ENCODE results near the gene MAPK12.

Gene MAPK12

GRCh38 chr22:50292643-50293440 lies 31.4 kb upstream of the MAPK12 start:
- TF ChIP-seq, protein P1, sequence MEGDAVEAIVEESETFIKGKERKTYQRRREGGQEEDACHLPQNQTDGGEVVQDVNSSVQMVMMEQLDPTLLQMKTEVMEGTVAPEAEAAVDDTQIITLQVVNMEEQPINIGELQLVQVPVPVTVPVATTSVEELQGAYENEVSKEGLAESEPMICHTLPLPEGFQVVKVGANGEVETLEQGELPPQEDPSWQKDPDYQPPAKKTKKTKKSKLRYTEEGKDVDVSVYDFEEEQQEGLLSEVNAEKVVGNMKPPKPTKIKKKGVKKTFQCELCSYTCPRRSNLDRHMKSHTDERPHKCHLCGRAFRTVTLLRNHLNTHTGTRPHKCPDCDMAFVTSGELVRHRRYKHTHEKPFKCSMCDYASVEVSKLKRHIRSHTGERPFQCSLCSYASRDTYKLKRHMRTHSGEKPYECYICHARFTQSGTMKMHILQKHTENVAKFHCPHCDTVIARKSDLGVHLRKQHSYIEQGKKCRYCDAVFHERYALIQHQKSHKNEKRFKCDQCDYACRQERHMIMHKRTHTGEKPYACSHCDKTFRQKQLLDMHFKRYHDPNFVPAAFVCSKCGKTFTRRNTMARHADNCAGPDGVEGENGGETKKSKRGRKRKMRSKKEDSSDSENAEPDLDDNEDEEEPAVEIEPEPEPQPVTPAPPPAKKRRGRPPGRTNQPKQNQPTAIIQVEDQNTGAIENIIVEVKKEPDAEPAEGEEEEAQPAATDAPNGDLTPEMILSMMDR (IDR thresholded peaks at IDR 0.05; ENCODE audit: low read depth, low read length) = no peak
- peak overlapping the region; percentile 44 for H3K4me3 ChIP-seq (ENCODE audit: low read depth, low read length)

DNA sequence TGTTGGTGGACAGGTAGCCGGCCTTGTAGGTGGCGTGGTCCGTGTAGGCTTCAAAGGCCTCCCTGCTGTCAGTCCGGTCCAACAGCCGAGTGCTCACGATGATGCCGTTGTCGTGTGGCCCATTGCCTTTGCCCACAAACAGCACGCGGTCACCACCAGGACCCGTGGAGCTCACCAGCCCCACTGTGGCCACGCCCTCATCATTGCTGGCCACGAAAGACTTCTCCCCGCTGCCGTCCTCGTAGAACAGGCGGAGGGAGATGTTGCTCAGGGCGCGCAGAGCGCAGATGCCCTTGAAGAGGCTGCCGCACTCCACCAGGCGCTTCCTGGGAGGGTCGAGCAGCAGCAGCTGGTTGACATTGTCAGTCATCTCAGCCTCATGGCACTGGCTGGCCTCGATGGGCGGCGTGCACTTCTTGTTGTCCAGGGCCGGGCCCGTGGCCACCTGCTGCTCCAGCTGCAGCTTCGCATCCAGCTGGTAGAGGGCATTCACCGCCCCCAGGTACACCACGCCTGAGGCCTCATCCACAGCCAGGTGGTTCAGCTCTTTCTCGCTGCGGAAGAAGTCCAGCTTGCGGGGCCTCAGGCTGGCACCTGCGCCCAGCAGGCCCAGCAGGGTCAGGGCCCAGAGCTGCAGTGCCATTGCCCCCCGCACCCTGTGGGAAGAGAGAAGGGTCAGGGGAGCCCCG lies 28.6 kb upstream of the MAPK12 start:
- TF ChIP-seq, protein P1 (IDR thresholded peaks at IDR 0.05; ENCODE audit: low read depth, low read length) = no peak
- no peak overlapping the region for H3K4me3 ChIP-seq (ENCODE audit: low read depth, low read length)

- TF ChIP-seq, protein P1 (IDR thresholded peaks at IDR 0.05; ENCODE audit: low read depth, low read length) = no peak
- H3K4me3 ChIP-seq (ENCODE audit: low read depth, low read length) = no peak overlapping the region
Measured at GRCh38 chr22:50289151-50289941, 27.9 kb upstream of the MAPK12 start.

- H3K4me3 ChIP-seq (ENCODE audit: low read depth, low read length) = no peak overlapping the region
- TF ChIP-seq, protein P1 (IDR thresholded peaks at IDR 0.05; ENCODE audit: low read depth, low read length) = no peak
Measured at GRCh38 chr22:50287731-50288130, 26.2 kb upstream of the MAPK12 start.

DNA sequence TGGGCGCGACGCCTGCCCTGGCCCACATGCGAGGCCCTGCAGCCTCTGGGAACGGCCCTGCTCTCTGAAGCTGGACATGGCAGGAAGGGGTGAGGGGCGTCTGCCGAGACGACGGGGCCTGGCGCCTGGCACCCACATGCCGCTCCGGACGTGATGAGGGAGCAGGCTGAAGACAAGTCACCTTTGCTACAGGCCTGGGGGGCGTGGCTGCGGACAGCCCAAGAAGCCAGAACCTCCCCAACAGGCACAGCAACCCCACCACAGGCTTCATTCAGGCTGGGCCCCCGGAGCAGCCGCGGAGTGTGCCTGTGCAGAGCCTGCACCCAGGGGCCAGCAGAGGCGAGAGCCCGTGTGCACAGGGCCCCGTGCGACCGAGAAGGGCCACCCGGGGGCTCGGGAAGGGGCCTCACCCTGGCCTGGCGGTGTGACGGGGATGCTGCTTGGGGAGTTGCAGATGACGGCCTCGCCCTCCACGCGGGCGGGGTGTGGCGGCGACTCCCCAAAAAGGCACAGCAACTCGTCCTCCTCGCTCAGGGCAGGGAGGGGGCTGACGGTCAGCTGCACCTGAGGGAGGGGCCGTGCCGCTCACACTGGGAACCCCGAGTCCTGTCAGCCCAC lies 25.3 kb upstream of the MAPK12 start:
- H3K4me3 ChIP-seq (ENCODE audit: low read depth, low read length) = no peak overlapping the region
- TF ChIP-seq, protein P1 (IDR thresholded peaks at IDR 0.05; ENCODE audit: low read depth, low read length) = no peak

- no peak overlapping the region for H3K4me3 ChIP-seq (ENCODE audit: low read depth, low read length)
- TF ChIP-seq, protein P1 (IDR thresholded peaks at IDR 0.05; ENCODE audit: low read depth, low read length) = no peak
Measured at GRCh38 chr22:50286275-50286674, 24.8 kb upstream of the MAPK12 start.
